Neural cell (in vitro differentiated cells): ENCODE data around the gene MED27. TPM values are rescaled to one million over a fixed set of nuclear protein-coding genes. Genes with fewer than 3 reads are reported as not detected.

Experiments
- H2AFZ ChIP-seq: fragments of 200-600, 300-800 bp; sonication (generic), shearing (Covaris generic); 2 replicates; pipeline ENCODE4 v1.6.0; 2014; ENCODE audit warnings: low read depth, mild to moderate bottlenecking, antibody characterized with exemption, low read length, moderate library complexity
- H3F3A ChIP-seq: fragments of 200-600 bp; shearing (Covaris generic); 2 replicates; pipeline ENCODE4 v1.6.1; 2016; ENCODE audit warnings: mild to moderate bottlenecking, moderate library complexity, mixed read lengths, antibody characterized with exemption, low read length; ENCODE audit not compliant: insufficient read depth, poor library complexity, severe bottlenecking
- H3K27ac ChIP-seq: fragments of 200-600, 300-800 bp; sonication (generic), shearing (Covaris generic); 2 replicates; pipeline ENCODE4 v1.5.1; 2014; ENCODE audit warnings: mild to moderate bottlenecking, low read length, moderate library complexity
- H3K27me3 ChIP-seq: fragments of 300-800, 200-600 bp; sonication (generic), shearing (Covaris generic); 2 replicates; pipeline ENCODE4 v1.6.0; 2014; ENCODE audit warnings: mild to moderate bottlenecking, low read depth, low read length, moderate library complexity; ENCODE audit not compliant: insufficient read depth
- H3K36me3 ChIP-seq: fragments of 300-800, 200-600 bp; sonication (generic), shearing (Covaris generic); 2 replicates; pipeline ENCODE4 v1.5.1; 2014; ENCODE audit warnings: mild to moderate bottlenecking, antibody characterized with exemption, low read length, moderate library complexity; ENCODE audit not compliant: insufficient read depth
- H3K4me2 ChIP-seq: fragments of 300-800, 200-600 bp; sonication (generic), shearing (Covaris generic); 2 replicates; pipeline ENCODE4 v1.6.0; 2014; ENCODE audit warnings: mild to moderate bottlenecking, low read length
- H3K4me3 ChIP-seq: fragments of 300-800, 200-600 bp; sonication (generic), shearing (Covaris generic); 2 replicates; pipeline ENCODE4 v1.5.1; 2014; ENCODE audit warnings: mild to moderate bottlenecking, low read length, moderate library complexity
- H3K79me2 ChIP-seq: fragments of 200-600 bp; shearing (Covaris generic); replicated peaks from 2 replicates; pipeline ENCODE4 v1.6.0; 2014; ENCODE audit warnings: mild to moderate bottlenecking, low read length, moderate library complexity; ENCODE audit not compliant: insufficient read depth
- H3K9ac ChIP-seq: fragments of 300-800, 200-600 bp; sonication (generic), shearing (Covaris generic); 2 replicates; pipeline ENCODE4 v1.6.1; 2016; ENCODE audit warnings: mild to moderate bottlenecking, low read length, mixed read lengths
- H3K9me2 ChIP-seq: fragments of 200-600 bp; shearing (Covaris generic); 2 replicates; pipeline ENCODE4 v1.6.1; 2016; ENCODE audit warnings: mild to moderate bottlenecking, low read length, mixed read lengths; ENCODE audit not compliant: insufficient read depth
- H3K9me3 ChIP-seq: fragments of 200-600, 300-800 bp; sonication (generic), shearing (Covaris generic); 2 replicates; pipeline ENCODE4 v1.6.1; 2016; ENCODE audit warnings: mild to moderate bottlenecking, mixed run types, low read length, moderate library complexity, mixed read lengths
- H4K20me1 ChIP-seq: fragments of 200-600 bp; shearing (Covaris generic); 2 replicates; pipeline ENCODE4 v1.6.1; 2016; ENCODE audit warnings: mild to moderate bottlenecking, mixed run types; ENCODE audit not compliant: insufficient read depth
- EP300 ChIP-seq: fragments of 450-650 bp; conservative IDR thresholded peaks from 2 replicates; pipeline ENCODE4 v1.6.1; 2014; ENCODE audit warnings: antibody characterized with exemption, mild to moderate bottlenecking, moderate library complexity; ENCODE audit not compliant: poor library complexity, severe bottlenecking
- EZH2 ChIP-seq: fragments of 200-600, 300-800 bp; shearing (Covaris generic), sonication (generic); IDR thresholded peaks from 2 replicates; pipeline ENCODE4 v1.6.1; 2014; ENCODE audit warnings: antibody characterized with exemption, low read length, borderline replicate concordance, mild to moderate bottlenecking; ENCODE audit not compliant: insufficient read depth, poor library complexity, severe bottlenecking
- MXI1 ChIP-seq: fragments of 450-650 bp; conservative IDR thresholded peaks from 2 replicates; pipeline ENCODE4 v1.6.1; 2014; ENCODE audit warnings: antibody characterized with exemption, mild to moderate bottlenecking; ENCODE audit not compliant: poor library complexity, severe bottlenecking
- POLR2AphosphoS5 ChIP-seq: IDR thresholded peaks from 2 replicates; pipeline ENCODE4 v1.6.1; 2012
- RAD21 ChIP-seq: fragments of 450-650 bp; conservative IDR thresholded peaks from 2 replicates; pipeline ENCODE4 v1.6.1; 2014; ENCODE audit warnings: antibody characterized with exemption, mild to moderate bottlenecking, moderate library complexity
- SMC3 ChIP-seq: fragments of 450-650 bp; conservative IDR thresholded peaks from 2 replicates; pipeline ENCODE4 v1.6.1; 2014; ENCODE audit warnings: antibody characterized with exemption, mild to moderate bottlenecking, moderate library complexity; ENCODE audit not compliant: poor library complexity
- TAF1 ChIP-seq: IDR thresholded peaks from 2 replicates; pipeline ENCODE4 v1.6.1; 2012; ENCODE audit warnings: low read depth
- polyA plus RNA-seq: library from polyadenylated mRNA; depleted of rRNA; stranded (reverse); fragments of >200 nt; gene quantifications from 2 replicates; pipeline ENCODE4 v1.2.3, GENCODE V29; 2014
- TF ChIP-seq, protein P1 (sequence below): IDR thresholded peaks from 2 replicates; pipeline ENCODE4 v1.6.1; 2012; ENCODE audit warnings: borderline replicate concordance
- TF ChIP-seq, protein P2 (sequence below): fragments of 450-650 bp; IDR thresholded peaks from 2 replicates; pipeline ENCODE4 v1.5.1; 2014; ENCODE audit warnings: antibody characterized with exemption, mild to moderate bottlenecking, moderate library complexity; ENCODE audit not compliant: poor library complexity, severe bottlenecking

The MED27 gene
- polyA plus RNA-seq, 1 donor from 2014 or later, result 7.5 TPM

DNA sequence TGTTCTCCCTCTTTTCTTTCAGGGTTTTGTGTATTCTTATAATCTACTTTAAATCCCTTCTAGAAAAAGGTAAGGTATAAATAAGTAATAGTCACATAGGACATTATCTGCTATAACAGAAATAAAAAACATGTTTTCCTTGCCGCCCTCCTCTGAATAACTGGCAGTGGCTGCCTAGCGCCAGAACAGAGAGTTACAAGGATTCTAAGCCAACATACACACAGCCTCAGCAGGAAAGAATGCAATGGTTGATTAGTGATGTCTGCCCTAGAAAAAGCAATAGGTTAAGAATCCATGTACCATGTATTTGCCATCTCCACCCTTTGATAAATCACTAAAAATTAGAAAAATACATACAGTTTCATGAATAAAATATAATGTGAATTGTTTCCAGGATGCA lies 4.9 kb downstream of the MED27 start:
- no peaks in the 10 kb centered on the region for H3K9me3 ChIP-seq
- H3K4me3 ChIP-seq, result no peak overlapping the region
- H3K4me2 ChIP-seq, result no peak overlapping the region
- H2AFZ ChIP-seq, result no peak overlapping the region
- peaks cover 38% of the 10 kb centered on the region for H3K79me2 ChIP-seq
- H3K27ac ChIP-seq, result no peak overlapping the region
- no peaks in the 10 kb centered on the region for H3K27me3 ChIP-seq
- no peaks in the 10 kb centered on the region for H3K9me2 ChIP-seq
- no peaks in the 10 kb centered on the region for H3F3A ChIP-seq
- H4K20me1 ChIP-seq, result no peaks in the 10 kb centered on the region
- H3K36me3 ChIP-seq, result no peaks in the 10 kb centered on the region
- no peak for TF ChIP-seq MXI1
- no peak for TF ChIP-seq EP300
- H3K9ac ChIP-seq, result no peak overlapping the region

DNA sequence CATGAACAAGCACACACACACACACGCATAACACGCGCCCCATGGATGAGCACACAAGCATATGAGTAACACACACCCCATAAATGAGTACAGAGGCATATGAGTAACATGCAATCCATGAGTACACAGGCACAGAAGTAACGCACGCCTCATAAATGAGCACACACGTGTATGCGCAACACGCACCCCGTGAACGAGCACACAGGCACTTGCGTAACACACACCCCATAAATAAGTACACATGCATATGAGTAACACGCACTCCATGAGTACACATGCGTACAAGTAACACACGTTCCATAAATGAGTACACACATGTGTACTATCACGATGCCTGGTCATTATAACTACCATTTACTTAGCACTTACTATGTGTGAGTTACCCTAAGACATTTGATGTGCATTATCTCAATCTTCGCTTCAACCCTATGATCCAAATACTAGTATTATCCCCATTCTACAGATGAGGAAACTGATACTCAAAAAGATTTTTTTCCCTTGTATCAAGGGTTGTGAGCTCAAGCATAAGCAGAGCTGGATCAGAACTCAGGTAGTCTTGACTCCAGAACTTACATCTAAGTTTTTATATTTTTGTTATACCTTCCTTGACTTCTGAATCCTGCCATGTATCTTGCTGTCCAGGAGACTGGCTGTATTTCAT lies 7.7 kb downstream of the MED27 start:
- H3K27me3 ChIP-seq, result no peaks in the 10 kb centered on the region
- no peak overlapping the region for H3K27ac ChIP-seq
- no peak overlapping the region for H3K4me2 ChIP-seq
- H3K4me3 ChIP-seq, result no peak overlapping the region
- TF ChIP-seq MXI1 (no peak), TAF1 (no peak), EP300 (no peak), POLR2AphosphoS5 (no peak), SMC3 (no peak), RAD21 (no peak), EZH2 (no peak)
- TF ChIP-seq, protein P1, sequence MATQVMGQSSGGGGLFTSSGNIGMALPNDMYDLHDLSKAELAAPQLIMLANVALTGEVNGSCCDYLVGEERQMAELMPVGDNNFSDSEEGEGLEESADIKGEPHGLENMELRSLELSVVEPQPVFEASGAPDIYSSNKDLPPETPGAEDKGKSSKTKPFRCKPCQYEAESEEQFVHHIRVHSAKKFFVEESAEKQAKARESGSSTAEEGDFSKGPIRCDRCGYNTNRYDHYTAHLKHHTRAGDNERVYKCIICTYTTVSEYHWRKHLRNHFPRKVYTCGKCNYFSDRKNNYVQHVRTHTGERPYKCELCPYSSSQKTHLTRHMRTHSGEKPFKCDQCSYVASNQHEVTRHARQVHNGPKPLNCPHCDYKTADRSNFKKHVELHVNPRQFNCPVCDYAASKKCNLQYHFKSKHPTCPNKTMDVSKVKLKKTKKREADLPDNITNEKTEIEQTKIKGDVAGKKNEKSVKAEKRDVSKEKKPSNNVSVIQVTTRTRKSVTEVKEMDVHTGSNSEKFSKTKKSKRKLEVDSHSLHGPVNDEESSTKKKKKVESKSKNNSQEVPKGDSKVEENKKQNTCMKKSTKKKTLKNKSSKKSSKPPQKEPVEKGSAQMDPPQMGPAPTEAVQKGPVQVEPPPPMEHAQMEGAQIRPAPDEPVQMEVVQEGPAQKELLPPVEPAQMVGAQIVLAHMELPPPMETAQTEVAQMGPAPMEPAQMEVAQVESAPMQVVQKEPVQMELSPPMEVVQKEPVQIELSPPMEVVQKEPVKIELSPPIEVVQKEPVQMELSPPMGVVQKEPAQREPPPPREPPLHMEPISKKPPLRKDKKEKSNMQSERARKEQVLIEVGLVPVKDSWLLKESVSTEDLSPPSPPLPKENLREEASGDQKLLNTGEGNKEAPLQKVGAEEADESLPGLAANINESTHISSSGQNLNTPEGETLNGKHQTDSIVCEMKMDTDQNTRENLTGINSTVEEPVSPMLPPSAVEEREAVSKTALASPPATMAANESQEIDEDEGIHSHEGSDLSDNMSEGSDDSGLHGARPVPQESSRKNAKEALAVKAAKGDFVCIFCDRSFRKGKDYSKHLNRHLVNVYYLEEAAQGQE, result no peak
- TF ChIP-seq, protein P2, sequence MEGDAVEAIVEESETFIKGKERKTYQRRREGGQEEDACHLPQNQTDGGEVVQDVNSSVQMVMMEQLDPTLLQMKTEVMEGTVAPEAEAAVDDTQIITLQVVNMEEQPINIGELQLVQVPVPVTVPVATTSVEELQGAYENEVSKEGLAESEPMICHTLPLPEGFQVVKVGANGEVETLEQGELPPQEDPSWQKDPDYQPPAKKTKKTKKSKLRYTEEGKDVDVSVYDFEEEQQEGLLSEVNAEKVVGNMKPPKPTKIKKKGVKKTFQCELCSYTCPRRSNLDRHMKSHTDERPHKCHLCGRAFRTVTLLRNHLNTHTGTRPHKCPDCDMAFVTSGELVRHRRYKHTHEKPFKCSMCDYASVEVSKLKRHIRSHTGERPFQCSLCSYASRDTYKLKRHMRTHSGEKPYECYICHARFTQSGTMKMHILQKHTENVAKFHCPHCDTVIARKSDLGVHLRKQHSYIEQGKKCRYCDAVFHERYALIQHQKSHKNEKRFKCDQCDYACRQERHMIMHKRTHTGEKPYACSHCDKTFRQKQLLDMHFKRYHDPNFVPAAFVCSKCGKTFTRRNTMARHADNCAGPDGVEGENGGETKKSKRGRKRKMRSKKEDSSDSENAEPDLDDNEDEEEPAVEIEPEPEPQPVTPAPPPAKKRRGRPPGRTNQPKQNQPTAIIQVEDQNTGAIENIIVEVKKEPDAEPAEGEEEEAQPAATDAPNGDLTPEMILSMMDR, result no peak
- H2AFZ ChIP-seq, result no peak overlapping the region
- no peaks in the 10 kb centered on the region for H3K9me3 ChIP-seq
- no peaks in the 10 kb centered on the region for H3F3A ChIP-seq
- peaks cover 16% of the 10 kb centered on the region for H3K79me2 ChIP-seq
- no peak overlapping the region for H3K9ac ChIP-seq
- no peaks in the 10 kb centered on the region for H3K36me3 ChIP-seq
- no peaks in the 10 kb centered on the region for H4K20me1 ChIP-seq
- H3K9me2 ChIP-seq, result no peaks in the 10 kb centered on the region
